CD4-positive, alpha-beta T cell treated with Interleukin-17A for 1 hour (primary cell): ENCODE data around the gene THEMIS.
"Not testable (repeated sequence)": the region's sequence is repeated elsewhere in the genome, so short reads cannot be mapped to it uniquely, and the experiment has no call there.

Experiments
- DNase-seq: peaks from one replicate; pipeline ENCODE4 v3.0.0-alpha.2; 2020

Gene THEMIS

GRCh38 chr6:127710668-127711067 is 190.2 kb downstream of the THEMIS start:
- no peak for DNase-seq

GRCh38 chr6:127706216-127706615 is 194.6 kb downstream of the THEMIS start:
- DNase-seq = no peak

- no peak for DNase-seq
These were observed 205.8 kb downstream of the THEMIS start for GRCh38 chr6:127695108-127695507.

GRCh38 chr6:127691146-127691545 is 209.7 kb downstream of the THEMIS start:
- no peak for DNase-seq

- no peak for DNase-seq
These were observed 210.3 kb downstream of the THEMIS start for GRCh38 chr6:127690588-127690987.

- no peak for DNase-seq
These were observed 210.8 kb downstream of the THEMIS start for GRCh38 chr6:127690092-127690491.

GRCh38 chr6:127687490-127687889 is 213.4 kb downstream of the THEMIS start:
- not testable (repeated sequence) for DNase-seq

- no peak for DNase-seq
These were observed 214.8 kb downstream of the THEMIS start for GRCh38 chr6:127686084-127686483.

GRCh38 chr6:127684501-127684900 is 216.4 kb downstream of the THEMIS start:
- DNase-seq = no peak
